HL-60/S4 treated with retinoic acid at 250 ng/mL for 4 days and 3 days (cell line): ENCODE measurements around the gene LPAR1.

Experiments
- in situ Hi-C: fragments of 300-500 bp; cut with MboI; formaldehyde crosslinking; loops from 2 replicates; pipeline ENCODE4 v1.7.0; 2022; ENCODE audit warnings: low sequenced_read_pairs

The LPAR1 gene

DNA sequence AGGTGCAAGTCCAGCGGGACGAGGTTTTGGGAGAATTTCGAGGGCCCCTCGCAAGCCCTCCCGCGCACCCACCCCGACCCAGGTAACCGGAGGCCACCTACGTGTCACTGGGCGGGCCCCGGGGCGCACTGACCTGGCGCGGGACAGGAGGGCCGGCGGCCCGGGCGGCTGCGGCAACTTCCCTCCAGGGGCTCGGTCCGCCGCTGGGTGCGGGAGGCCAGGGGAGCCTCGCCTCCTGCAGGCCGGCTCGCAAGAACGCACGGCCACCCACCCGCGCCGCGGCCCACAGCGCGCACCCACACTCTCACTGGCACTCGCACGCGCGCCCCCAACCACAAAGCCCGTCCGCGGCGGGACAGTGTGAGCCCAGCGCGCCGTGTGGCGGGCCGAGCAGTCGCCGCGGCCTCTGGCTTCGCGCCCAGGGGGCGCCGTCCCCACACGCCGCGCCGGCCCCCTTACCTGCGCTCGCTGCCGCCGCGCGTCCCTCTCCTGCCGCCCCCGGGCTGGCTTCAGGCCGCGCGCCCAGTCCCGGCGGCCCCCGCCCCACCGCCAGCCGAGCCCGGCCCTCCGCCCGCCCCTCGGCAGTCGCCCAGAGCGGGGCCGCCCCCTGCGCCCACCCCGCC, 451 bp downstream of the LPAR1 start:
- in situ Hi-C loops, result no loop called here

GRCh38 chr9:111037356-111037707, 938 bp downstream of the LPAR1 start:
- in situ Hi-C loops, result no loop called here

- in situ Hi-C loops, result no loop called here
Measured at GRCh38 chr9:111036946-111037345, 1.3 kb downstream of the LPAR1 start.

DNA sequence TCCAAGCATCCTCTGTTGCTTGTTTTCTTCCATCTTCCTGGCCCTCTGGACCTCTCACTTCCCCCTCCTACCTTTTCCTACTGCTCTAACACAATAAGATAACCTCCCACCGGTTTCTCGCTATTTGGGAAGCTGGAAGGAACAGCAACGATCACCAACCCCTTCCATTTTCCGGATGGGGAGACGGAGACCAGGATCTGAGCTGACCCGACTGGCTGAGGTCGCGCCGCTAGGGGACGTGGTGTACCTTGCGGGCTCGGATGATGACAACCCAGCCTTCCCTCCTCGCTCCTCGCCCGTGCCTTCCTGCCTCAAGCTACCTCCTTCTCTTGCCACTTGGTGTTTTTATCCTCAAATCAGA, 1.9 kb downstream of the LPAR1 start:
- in situ Hi-C loops, result no loop called here

- in situ Hi-C loops, result no loop called here
Measured at GRCh38 chr9:111035543-111036428, 2.5 kb downstream of the LPAR1 start.

DNA sequence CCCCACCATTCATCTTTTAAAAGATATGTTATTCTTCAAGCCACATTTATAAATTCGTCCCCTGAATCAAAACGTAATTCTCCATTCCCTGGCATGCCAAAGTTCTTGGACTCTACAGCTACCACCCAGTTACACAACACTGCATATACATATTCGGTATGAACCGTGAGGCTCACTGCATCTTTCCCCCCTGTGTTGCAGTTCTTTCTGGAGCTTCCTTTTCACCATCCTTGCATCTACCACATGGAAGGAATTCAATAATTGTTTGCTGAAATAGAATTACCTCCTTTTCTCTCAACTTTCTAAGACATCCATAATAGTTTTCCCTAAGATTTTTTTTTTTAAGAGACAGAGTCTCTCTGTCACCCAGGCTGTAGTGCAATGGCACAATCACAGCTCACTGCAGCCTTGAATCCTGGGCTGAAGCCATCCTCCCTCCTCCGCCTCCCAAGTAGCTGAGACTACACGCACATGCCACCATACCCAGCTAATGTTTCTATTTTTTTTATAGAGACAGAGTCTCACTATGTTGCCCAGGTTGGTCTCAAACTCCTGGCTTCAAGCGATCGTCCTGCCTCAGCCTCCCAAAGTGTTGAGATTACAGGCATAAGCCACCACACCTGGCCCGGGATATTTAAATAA, 3.3 kb downstream of the LPAR1 start:
- in situ Hi-C loops, result no loop called here

DNA sequence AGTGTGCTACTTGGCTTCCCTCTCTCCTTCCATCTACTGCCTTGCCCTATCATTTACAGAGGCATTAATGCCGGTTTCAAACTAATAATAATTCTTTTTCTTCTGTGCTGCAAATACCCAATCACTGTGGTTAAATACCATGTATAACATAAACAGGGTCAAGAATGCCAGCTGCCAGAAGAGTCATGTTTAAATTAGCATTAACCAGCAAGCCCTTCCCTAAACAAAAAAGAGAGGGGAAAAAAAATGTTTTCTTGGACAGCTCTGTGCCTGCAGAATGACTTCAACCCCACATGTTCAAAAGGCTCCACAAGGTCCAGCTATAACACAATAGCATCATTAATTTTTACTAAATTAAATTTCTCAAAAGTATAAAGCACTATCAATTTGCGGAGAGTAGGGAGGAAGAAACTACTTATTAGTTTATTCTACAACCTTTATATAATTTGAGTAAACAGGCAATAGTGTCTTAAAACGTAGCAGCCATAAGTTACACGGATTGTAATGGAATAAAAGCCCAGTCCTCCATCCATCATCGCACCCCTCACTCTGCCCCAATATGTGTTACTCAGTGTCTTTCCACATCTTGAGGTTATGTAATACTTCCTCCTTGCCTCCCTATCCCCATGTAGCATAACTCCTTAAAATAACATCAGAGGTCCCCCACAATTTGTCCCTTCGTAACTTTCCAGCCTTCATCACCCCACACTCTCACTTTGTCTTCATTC, 3.9 kb downstream of the LPAR1 start:
- in situ Hi-C loops, result no loop called here

DNA sequence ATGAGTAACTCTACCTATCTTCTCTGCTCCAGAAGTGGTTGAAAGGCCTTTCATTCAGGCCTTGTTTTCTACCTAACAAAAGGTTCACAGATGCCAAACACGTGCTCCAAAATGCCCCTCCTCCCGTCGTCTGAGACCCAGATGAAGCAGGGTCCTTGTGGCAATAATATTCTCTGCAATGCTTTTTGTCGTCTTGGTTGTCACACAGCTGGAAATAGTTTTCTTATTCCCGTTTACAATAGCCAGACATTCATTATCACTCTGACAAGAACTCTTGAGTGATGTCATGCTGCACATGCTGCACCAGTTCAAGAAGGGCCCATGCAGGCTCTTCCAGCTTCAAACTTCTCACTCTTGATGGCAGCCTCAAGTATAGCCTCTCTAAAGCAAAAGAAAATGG, 7.8 kb downstream of the LPAR1 start:
- in situ Hi-C loops, result no loop called here

- in situ Hi-C loops, result no loop called here
Measured at GRCh38 chr9:111029260-111029659, 9.0 kb downstream of the LPAR1 start.

GRCh38 chr9:111027798-111028197, 10.5 kb downstream of the LPAR1 start:
- in situ Hi-C loops, result no loop called here

- in situ Hi-C loops, result no loop called here
Measured at GRCh38 chr9:111023128-111023527, 15.1 kb downstream of the LPAR1 start.

- in situ Hi-C loops, result no loop called here
Measured at GRCh38 chr9:111020594-111020993, 17.7 kb downstream of the LPAR1 start.

- in situ Hi-C loops, result no loop called here
Measured at GRCh38 chr9:111016426-111017045, 21.7 kb downstream of the LPAR1 start.

DNA sequence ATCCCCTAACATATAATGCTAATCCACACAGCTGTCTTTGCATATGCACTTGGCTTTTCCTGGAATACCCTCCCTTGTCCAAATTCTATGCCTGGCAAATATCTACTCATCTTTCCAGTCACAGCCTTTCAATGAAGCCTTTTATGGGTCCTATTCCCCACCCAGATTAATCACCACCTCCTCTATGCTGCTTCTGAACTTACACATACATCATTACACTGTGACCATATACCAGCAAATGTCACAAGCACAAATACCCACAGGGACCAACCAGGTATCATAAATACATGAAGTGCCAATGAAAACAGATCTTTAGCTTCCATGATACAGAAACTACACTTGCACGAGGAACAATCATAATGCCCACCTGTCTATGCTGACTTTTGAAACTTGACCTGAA, 22.3 kb downstream of the LPAR1 start:
- in situ Hi-C loops, result no loop called here

GRCh38 chr9:111013707-111014106, 24.6 kb downstream of the LPAR1 start:
- in situ Hi-C loops, result no loop called here

- in situ Hi-C loops, result no loop called here
Measured at GRCh38 chr9:111013250-111013649, 25.0 kb downstream of the LPAR1 start.

DNA sequence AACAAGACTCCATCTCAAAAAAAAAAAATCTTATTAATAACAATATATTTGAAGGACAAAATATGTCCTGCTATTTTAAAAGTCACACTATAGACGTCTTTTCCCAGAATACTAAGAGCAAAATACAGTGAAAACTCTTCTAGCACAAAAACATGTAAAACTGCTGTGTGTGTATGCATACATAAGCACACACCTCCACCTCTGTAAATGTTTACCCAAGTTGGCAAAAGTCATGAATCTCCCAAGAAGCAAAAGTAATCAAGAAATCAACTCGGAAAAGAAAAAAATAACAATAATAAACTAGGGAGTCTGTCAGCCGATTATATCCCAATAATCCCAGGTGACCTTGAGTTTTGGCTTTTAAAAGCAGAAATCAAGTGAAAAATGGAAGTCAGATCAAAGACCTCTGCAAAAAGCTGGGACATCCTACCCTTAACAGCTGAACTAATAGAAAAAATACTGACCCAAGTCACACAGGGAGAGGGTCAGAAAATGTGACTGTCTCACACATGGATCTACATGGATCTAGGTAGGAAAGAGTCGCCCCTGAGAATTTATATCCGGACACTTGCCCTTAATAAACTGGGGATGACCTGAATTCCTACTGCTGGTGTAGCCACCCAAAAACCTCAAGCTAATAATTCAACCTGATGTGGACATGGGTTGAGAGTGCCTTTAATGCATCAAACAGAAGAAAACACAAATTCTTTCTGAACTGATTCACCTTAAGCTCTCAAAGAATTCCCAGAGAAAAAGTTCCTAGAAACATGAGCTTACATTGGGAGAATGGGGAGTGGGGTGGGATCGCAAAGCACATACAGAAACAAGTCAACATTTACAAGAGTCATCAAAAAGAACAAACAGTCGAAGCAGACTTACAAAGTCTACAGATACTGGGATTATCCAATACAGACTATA, 29.9 kb downstream of the LPAR1 start:
- in situ Hi-C loops, result no loop called here

GRCh38 chr9:111005746-111006470, 32.4 kb downstream of the LPAR1 start:
- in situ Hi-C loops, result no loop called here

- in situ Hi-C loops, result no loop called here
Measured at GRCh38 chr9:111004936-111005335, 33.3 kb downstream of the LPAR1 start.
